NCI-H146 treated with DMSO at 0.1 percent for 48 hours (cell line): ENCODE results near the gene CHSY3.
"Not testable (repeated sequence)": the region's sequence is repeated elsewhere in the genome, so short reads cannot be mapped to it uniquely, and the experiment has no call there.

ENCODE experiments used
- DNase-seq: peaks from one replicate; lab custom pipeline; 2025; ENCODE audit not compliant: unreplicated experiment; lab: John Stamatoyannopoulos, UW

The CHSY3 gene

DNA sequence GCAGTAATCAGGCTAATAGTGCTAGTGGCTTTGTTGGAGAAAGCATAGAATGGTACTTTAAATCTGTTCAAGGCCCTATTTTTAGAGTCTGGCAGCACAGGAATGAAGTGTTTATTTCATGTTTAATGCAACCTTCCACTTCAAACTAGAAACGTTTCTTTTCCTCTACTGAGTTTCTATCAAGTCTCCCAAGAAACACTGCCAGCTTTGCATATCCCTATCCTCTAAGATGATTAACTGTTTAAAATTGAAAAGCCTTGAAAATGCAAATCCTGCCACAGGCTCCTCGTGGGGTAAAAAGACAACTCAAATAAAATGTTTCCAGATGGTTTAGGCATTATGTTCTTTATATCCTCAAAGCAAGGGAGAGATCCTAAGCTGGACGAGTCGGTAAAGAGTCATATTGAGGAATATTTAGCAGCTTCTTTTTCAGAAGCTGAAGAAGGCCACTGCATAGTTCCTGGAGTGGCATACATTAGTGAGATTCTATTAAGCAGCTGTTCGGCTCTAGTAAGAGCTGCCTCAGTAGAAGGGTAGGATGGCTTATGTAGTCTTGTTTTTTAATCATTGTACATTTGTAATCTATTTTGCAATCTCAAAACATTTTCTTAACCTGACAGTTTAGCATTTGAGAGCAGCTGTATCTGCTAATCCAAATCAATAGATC is 251.2 kb downstream of the CHSY3 start:
- no peak for DNase-seq

GRCh38 chr5:130158036-130158435 is 253.8 kb downstream of the CHSY3 start:
- DNase-seq, result no peak

DNA sequence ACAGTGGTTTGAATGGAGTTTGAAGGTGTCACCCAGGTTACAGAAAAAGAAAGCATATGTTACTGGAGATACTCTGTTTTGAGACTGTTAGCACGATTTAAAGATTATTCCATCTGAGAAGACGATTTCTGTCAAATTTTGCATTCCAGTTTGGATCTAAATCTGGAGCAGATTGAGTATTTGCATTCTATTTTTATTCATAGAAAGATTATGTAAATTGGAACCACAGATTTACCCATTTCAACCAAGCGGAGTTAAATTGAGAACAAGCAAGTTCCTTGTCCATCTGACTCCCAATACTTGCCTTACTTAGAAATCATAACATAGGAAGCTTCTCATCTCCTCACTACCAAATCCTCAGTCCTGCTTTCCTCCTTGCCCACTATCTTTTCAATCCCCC is 255.7 kb downstream of the CHSY3 start:
- DNase-seq, result no peak

DNA sequence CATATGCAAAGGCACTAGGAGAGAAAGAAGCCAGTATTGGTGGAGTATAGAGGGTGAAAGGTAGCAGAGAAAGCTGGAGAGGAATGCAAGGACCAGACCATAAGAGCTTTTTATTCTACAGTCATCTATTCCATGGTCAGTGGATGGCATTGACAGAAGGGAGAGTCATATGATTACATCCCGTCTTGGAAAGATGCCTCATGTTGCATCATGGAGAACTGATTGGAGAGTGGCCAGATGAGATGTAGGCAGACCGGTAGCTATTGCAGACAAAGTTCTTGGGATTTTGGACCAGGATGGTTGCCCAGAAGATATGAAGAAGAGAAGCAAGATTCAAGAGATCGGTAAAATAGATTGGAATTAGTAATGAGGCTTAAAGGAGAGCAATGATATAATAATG is 260.7 kb downstream of the CHSY3 start:
- DNase-seq, result no peak

DNA sequence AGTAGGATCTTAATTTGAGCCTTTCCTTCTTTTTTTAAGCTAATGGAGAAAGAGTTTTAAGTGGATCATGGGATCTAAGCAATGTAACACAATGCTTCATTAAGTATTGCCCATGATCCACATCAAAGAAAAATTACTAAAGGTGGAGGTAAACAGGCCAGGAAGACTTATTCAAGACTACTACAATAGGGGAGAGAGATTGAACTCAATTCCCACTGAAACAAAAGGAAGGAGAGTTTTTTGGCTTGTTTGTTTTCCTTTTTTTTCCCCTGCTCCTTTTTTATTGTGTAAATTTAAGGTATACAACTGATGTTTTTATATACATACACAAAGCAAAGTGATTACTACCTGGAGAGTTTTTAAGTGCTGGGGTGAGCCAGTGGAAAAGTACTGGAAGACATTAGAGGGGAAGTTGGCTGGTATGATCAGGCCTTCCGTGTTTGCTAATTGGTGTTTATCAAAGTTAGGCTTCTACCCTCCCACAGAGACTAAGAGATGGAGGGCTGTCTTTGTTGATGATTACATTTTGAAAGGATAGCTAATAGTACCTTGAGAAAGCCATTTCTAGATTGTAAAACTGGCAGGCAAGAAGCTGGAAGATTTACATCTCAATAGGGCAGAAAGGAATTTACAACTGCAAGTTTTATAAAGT is 262.7 kb downstream of the CHSY3 start:
- DNase-seq, result no peak

DNA sequence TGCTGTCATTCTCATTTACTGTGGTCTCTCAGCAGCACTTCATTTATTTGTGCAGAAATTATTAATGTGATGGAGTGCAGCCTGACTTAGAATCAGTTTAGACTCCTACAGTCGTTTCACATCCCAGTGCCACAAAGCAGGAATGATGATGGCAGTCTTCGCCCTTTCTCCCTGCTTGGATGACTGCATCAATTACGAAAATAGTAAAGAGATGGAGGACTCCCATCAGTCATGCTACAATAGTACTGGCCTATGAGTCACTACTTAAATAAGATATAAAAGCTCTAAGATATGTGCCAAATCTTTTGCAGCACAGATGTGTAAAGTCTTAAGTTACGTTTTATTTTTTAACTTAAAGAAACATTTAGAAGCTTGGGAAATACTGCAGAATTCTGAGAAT is 263.9 kb downstream of the CHSY3 start:
- no peak for DNase-seq

DNA sequence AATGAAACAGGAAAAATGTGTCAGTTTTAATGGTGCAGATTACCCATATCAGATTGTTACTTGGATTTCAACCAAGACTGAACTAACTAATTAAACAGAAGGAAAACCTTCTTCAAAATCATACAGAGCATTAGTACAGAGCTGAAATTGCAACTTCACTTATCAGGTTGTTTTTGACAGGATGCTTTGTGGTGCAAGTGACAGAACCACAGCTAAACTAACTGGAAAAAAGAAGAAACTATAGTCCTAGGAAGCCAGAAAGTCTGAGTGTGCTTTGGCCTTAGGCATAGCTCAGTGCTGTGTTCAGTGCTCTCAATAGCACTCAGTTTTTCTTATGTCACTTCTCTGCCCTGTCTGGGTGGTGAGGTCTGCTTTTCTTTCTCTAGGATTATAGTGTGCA is 267.4 kb downstream of the CHSY3 start:
- no peak for DNase-seq

DNA sequence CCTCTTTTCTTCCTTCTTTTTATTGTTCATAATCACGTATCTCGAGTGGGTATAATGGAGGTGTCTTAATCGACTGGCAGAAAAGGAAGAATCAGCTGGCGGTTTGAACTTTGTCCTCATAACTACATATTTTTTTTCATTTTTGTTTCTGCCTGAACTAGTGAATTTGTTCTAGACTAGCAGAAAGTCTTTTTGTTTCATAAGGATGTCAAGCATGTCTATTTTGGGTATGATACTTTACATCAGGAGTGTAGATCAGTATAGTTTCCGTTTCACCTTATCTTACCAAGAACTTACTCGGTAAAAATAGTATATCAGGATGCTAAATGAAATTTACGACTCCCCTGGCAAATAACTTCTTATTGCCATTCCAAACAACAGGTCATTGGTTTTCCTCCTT is 278.9 kb downstream of the CHSY3 start:
- no peak for DNase-seq

GRCh38 chr5:130189961-130190360 is 285.7 kb downstream of the CHSY3 start:
- DNase-seq, result no peak

DNA sequence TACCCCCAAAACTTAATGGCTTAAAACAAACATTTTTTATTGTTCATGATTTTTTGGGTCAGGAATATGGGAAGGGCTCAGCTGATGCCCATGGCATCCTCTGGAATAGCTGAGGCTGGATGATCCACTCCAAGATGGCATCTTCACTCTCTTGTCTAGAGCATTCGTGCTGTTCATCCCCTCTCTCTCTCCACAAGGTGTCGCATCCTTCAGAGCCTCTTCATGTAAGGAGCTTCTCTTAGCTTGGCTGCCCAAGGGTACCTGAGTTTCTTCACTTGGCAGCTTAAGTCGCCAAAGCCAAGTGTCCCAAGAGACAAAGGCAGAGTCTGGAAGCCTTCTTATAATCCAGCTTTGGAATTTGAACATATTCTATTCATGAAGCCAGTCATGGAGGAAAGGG is 294.7 kb downstream of the CHSY3 start:
- no peak for DNase-seq

DNA sequence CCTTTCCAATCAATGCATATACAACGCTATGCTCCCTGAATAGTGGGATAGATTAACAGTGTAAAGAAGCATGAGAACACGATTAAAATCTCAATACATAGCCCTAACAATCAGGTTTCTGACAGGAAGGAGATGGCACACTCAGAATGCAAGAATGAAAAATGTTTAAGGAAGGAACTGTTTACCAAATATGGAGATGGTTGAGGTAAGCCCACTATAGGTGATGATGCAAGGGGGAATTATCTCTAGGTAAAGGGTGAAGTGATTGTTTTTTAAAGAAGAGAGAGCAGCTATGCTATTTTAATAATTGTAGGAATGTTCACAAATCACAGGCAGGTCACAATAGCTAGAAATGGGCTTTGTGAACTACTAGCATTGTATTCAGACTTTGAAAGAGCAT is 302.4 kb downstream of the CHSY3 start:
- no peak for DNase-seq

DNA sequence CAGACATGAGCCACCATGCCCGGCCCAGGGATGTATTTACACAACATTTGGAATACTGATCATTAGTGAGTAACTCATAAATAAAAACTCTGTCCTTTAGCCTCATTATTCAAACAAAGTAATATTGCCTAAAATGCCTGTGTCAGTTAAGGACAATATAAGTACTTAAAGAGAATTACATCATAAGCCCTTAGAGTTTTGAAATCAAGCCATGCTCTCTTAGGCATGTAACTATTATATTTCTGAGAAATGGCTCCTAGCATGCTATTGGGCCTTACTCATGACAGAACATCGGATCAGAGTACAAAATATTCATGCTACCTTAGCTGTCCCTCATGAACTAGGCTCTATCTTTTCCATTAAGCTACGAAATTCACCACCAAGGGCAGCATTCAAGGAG is 309.3 kb downstream of the CHSY3 start:
- DNase-seq, result no peak

DNA sequence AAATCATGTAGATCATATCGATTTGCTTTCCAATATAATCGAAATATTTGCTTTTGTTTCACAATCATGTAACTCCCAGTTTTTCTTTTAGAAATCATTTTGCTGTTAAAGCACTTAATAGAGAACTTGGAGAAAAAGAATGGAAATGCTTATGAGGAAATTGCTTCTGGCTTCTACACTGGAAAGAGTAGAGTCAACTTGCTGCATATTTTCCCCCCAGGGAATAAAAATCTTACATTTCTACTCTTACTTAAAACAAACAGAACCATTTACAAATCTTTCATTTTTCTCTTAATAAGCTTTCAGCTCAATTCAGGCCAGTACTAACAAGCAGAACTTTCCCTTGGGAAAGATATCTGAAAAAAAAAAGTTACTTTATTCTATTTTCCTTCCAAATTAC is 312.0 kb downstream of the CHSY3 start:
- no peak for DNase-seq

DNA sequence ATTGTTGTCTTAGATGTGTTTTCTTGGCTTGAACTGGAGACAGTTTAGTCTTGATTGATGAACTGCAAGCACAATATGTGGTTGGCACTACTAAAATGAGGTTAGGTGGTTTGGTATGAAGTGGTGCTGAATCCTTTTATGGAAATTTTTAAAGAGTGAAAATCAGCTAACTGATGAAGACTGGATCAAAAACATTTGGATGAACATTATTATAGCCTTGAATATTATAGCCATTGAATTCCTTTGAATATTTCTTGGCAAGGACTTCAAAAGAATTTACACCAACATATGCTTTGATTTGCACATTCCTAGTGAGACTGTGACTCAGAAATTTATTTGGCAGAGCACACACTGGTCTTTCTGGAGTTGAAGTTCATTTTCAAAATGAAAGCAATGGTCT is 318.3 kb downstream of the CHSY3 start:
- DNase-seq, result no peak

- not testable (repeated sequence) for DNase-seq
Measured at GRCh38 chr5:130226556-130226955, 322.3 kb downstream of the CHSY3 start.

- no peak for DNase-seq
Measured at GRCh38 chr5:130227699-130228098, 323.4 kb downstream of the CHSY3 start.

DNA sequence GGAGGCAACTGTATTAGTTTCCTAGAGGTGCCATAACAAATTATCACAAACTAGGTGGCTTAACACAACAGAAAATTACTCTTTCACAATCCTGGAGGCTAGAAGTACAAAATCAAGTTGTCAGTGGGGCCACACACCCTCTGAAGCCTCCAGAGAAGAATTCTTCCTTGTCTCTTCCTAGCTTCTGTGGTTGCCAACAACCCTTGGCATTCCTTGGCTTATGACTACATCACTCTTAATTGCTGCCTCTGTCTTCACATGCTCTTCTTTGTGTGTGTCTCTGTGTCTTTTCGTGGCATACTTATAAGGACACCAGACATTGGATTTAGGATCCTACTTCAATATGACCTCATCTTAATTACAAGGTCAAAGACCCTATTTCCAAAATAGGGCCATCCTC is 327.5 kb downstream of the CHSY3 start:
- no peak for DNase-seq

GRCh38 chr5:130234816-130235215 is 330.6 kb downstream of the CHSY3 start:
- DNase-seq, result no peak
